ENCODE results near the gene PLPP1. TPM values are rescaled to one million over a fixed set of nuclear protein-coding genes. Genes with fewer than 3 reads are reported as not detected.

PLPP1 gene
- total RNA-seq, 3 donors from 2014 or later = 9.3 to 17.1 (median 14.6) TPM

DNA sequence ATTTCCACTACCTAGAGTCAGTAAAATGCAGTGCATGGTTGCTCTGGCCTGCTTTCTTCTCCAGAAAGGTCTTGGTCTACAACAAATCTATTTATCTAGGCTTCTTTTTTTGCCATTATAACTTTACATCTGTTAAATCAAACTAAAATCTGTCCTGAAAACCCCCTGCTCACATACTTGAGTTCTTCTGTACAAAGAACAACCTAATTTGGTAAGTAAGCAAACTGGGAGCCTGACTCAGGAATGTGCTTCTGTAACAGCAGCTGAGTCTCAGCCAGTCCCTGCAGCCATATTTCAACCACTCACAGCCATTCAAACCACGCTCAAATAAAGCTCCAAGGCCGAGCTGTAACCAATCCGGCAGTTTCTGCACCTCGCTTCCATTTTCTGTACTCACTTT lies 95.8 kb downstream of the PLPP1 start:
- DNase-seq (no peak), ATAC-seq (no peak)
- H3K9me3 Mint-ChIP-seq = peaks cover 18% of the 10 kb centered on the region
- peaks cover 46% of the 10 kb centered on the region for H3K4me1 Mint-ChIP-seq (ENCODE audit: low read depth)
- no peaks in the 10 kb centered on the region for H3K27me3 Mint-ChIP-seq (ENCODE audit: low read depth)
- no peak overlapping the region for H3K4me3 Mint-ChIP-seq
- H3K36me3 Mint-ChIP-seq (ENCODE audit: insufficient read depth) = peaks cover 35% of the 10 kb centered on the region

DNA sequence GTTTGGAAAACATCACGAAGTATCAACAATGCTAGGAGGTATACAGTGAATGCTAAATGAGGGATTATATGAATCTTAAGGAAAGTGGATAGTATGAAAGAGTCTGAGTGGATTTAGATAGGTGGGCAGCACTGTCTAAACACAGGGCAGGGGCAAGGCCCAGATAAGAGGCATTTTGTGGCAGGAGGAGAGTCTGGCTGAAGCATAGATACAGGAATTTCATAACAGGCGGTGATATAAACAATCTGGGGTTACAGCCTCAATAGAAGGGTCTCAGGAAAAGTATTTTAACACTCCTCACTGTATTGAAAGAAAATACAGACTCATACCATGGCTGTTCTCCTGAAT lies 96.9 kb downstream of the PLPP1 start:
- no peaks in the 10 kb centered on the region for H3K27me3 Mint-ChIP-seq (ENCODE audit: low read depth)
- H3K9me3 Mint-ChIP-seq = peaks cover 19% of the 10 kb centered on the region
- H3K4me1 Mint-ChIP-seq (ENCODE audit: low read depth) = peaks cover 46% of the 10 kb centered on the region
- peaks cover 35% of the 10 kb centered on the region for H3K36me3 Mint-ChIP-seq (ENCODE audit: insufficient read depth)
- DNase-seq = no peak
- no peak for ATAC-seq
- no peak overlapping the region for H3K4me3 Mint-ChIP-seq

DNA sequence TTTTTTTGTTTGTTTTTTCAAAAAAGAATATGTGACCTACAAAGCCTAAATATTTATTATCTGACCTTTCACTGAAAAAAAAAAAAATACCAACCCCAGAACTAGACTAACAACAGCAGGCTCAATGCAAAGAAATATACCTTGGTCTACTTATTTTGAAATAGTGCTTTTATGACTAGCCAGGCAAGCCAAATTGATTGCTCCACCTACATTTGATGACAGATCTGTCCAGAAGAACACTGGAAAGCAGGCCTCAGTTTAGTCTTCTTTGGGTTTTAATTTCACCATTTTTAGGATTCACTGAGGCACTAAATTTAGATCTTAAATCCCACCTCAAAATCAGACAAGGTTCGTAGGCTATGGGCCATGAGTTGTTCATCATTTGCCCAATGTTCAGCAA lies 97.3 kb downstream of the PLPP1 start:
- peaks cover 23% of the 10 kb centered on the region for H3K9me3 Mint-ChIP-seq
- no peaks in the 10 kb centered on the region for H3K27me3 Mint-ChIP-seq (ENCODE audit: low read depth)
- H3K36me3 Mint-ChIP-seq (ENCODE audit: insufficient read depth) = peaks cover 38% of the 10 kb centered on the region
- DNase-seq (no peak), ATAC-seq (no peak)
- H3K4me1 Mint-ChIP-seq (ENCODE audit: low read depth) = peaks cover 44% of the 10 kb centered on the region
- H3K4me3 Mint-ChIP-seq = no peak overlapping the region

DNA sequence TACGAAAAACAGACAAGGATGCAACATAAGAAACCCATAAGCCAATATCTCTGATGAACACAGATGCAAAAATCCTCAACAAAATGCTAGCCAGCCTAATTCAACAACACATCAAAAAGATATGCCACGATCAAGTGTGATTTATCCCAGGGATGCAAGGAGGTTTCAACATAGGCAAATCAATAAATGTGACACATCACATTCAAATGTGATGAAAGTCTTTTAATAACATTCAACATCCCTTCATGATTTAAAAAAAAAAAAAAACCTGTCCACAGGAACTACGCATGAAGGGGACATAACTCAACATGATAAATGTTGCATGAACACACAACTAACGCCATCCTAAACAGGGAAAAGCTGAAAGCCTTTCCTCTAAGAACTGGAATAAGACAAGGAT lies 102.2 kb downstream of the PLPP1 start:
- H3K4me3 Mint-ChIP-seq = no peak overlapping the region
- peaks cover 40% of the 10 kb centered on the region for H3K9me3 Mint-ChIP-seq
- no peaks in the 10 kb centered on the region for H3K4me1 Mint-ChIP-seq (ENCODE audit: low read depth)
- no peaks in the 10 kb centered on the region for H3K27me3 Mint-ChIP-seq (ENCODE audit: low read depth)
- no peak for ATAC-seq
- DNase-seq = no peak
- H3K36me3 Mint-ChIP-seq (ENCODE audit: insufficient read depth) = peaks cover 69% of the 10 kb centered on the region

DNA sequence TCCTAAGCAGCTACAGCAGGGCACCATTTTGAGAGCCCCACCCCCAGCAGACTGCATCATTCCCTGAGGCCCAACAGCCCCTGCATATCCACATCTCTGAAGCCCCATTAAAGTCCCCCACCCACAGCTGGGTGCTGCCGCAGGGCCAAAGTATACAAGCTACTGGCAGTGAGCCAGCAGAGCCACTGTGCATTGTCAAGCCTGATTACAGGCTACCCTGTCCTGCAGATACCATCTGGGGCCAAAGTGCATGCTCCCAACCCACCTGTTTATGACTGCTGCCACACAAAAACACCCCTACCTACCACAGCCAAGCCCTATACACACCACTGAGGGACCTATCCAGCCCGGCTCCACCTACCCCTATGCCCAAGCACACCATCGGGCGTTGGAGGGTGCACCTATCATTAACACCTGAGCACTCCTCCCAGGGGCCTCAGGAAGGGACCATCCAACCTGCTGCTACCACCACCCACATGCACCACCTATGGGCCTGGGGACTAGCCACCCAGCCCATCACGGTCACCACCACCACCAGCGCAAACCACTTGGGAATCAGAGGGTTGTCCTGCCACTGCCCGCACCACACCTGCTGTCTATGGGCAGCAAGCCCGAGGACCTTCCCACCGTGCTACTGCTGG lies 105.0 kb downstream of the PLPP1 start:
- peaks cover 72% of the 10 kb centered on the region for H3K36me3 Mint-ChIP-seq (ENCODE audit: insufficient read depth)
- H3K4me3 Mint-ChIP-seq = no peak overlapping the region
- peaks cover 29% of the 10 kb centered on the region for H3K9me3 Mint-ChIP-seq

DNA sequence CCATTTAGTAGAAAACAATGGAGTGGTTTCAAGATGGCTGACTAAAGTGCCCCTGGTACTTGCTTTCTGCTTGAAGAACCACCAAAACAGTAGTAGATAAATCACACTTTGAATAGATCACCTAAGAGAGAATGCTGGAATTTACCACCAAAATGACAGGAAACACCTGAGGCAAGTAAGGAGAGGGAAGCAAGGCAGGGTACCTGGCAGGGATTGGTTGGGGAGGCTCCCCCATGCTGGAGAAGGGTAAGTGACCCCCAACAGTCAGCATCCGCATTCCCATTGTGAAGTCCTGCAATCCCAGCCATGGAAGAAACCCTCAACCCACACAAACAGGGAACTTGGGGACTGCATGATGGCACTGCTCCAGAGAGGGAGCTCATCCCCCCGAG lies 105.5 kb downstream of the PLPP1 start:
- Mint-ChIP-seq H3K27me3 (ENCODE audit: low read depth) (no peaks in the 10 kb centered on the region), H3K36me3 (ENCODE audit: insufficient read depth) (peaks cover 71% of the 10 kb centered on the region), H3K4me1 (ENCODE audit: low read depth) (no peaks in the 10 kb centered on the region), H3K4me3 (no peak overlapping the region), H3K9me3 (peaks cover 24% of the 10 kb centered on the region)
- ATAC-seq = no peak
- DNase-seq = no peak

More for the DNA sequence above, 105.0 kb downstream of the PLPP1 start:
- no peak for DNase-seq
- ATAC-seq = no peak
- Mint-ChIP-seq H3K4me1 (ENCODE audit: low read depth) (no peaks in the 10 kb centered on the region), H3K27me3 (ENCODE audit: low read depth) (no peaks in the 10 kb centered on the region)

DNA sequence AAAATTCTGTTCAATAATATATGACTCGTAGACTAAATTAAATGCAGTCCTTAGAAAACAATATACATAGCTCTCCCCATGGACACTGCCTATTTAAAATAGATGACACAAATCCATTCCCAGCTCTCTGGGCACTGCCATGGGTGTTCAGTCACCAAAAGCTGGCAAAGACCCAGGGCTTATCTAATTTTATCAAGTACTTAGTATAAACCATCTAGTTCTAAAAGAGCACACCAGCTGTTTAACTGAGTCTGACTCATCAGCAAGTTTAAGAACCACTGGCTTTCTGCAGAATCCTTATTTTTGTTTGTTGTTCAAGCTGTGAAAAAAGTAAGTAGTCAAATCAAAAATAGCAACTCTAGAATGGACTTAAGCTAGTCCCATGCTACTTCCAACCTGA lies 107.6 kb downstream of the PLPP1 start:
- H3K9me3 Mint-ChIP-seq = peaks cover 14% of the 10 kb centered on the region
- peaks cover 11% of the 10 kb centered on the region for H3K4me1 Mint-ChIP-seq (ENCODE audit: low read depth)
- no peak overlapping the region for H3K4me3 Mint-ChIP-seq
- H3K36me3 Mint-ChIP-seq (ENCODE audit: insufficient read depth) = peaks cover 80% of the 10 kb centered on the region
- H3K27me3 Mint-ChIP-seq (ENCODE audit: low read depth) = no peaks in the 10 kb centered on the region
- peak in 1 of 2 donors; percentile 48 for ATAC-seq
- no peak for DNase-seq

DNA sequence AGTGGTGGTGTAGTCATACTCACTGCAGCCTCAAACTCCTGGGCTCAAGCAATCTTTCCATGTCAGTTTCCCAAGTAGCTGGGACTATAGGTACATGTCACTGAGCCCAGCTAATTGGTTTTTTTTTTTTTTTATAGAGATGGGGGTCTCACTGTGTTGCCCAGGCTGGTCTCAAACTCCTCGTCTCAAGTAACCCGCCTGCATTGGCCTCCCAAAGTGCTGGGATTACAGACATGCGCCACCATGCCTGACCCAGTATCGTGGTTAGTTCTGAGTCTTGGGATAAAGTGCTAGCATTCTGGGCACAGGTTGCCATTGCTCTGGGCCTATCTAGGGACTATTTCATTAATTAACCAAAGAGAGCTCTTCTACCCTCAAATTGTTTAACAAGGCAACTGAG lies 108.3 kb downstream of the PLPP1 start:
- ATAC-seq (no peak), DNase-seq (no peak)
- H3K27me3 Mint-ChIP-seq (ENCODE audit: low read depth) = no peaks in the 10 kb centered on the region
- peaks cover 9% of the 10 kb centered on the region for H3K9me3 Mint-ChIP-seq
- peaks cover 17% of the 10 kb centered on the region for H3K4me1 Mint-ChIP-seq (ENCODE audit: low read depth)
- H3K4me3 Mint-ChIP-seq = no peak overlapping the region
- H3K36me3 Mint-ChIP-seq (ENCODE audit: insufficient read depth) = peaks cover 82% of the 10 kb centered on the region

DNA sequence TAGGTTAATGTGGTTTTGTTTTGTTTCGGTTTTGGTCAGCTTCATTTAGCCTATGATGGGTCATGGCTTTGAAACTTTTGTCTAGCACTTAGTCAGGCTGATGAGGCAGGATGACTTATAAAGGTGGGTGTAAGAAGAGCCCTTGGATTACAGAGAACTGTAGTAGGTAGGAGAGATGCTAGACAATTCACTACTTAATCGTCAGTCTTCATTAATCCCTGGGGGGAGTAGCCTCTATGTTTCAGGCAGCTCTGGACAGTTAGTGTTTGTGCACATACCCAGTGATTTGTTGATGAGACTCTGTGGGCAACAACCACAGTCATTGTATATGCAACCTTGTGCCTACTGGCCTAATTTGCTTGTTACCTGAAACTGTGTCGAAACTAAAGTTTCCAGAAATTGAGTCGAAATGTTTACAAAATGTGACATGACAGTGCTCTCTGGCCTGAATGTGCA lies 113.7 kb downstream of the PLPP1 start:
- Mint-ChIP-seq H3K27me3 (ENCODE audit: low read depth) (no peaks in the 10 kb centered on the region), H3K4me1 (ENCODE audit: low read depth) (peaks cover 45% of the 10 kb centered on the region), H3K36me3 (ENCODE audit: insufficient read depth) (peaks cover 62% of the 10 kb centered on the region), H3K9me3 (no peaks in the 10 kb centered on the region), H3K4me3 (no peak overlapping the region)
- DNase-seq (no peak), ATAC-seq (peak; percentile 95 to 96)

DNA sequence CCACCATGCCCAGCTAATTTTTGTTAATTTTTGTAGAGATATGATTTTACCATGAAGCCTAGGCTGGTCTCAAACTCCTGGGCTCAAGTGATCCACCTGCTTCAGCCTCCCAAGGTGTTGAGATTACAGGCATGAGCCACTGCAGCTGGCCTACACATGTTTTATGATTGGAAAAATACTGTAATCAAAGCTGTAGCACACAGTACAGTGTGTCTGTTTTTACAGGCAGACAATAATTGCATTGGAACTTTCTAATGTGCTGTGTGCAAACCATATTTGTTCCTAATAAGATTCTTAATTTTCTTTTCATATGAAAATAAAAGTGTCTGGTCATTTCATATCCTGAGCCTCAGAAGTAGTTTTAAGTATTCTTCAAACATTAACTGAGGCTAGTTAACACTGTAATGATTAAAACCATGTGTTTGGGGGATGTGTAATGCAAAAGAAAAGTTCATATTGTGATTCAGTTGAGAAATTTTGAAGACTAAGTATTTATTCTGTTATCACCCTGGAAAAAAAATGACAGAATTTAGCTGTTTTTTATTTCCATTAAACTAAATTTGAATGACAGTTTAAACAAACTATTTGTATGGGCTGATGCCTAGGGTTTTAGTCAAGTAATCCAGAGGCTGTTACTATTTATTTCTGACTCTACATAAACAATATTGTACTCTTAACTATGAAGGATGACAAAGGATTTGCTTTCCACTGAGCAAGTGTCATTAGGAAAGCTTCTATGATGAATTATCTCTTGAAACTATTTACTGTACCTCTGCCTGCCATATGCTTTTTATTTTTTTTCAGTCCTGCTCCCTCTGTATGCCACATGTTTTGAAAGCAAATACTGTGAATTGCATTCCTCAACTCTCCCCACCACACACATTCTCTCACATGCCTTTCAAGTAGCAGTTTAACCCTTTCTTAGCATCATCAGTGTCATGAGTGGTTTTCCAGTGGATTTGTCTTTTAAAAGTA lies 115.5 kb downstream of the PLPP1 start:
- H3K27me3 Mint-ChIP-seq (ENCODE audit: low read depth) = no peaks in the 10 kb centered on the region
- DNase-seq = no peak
- ATAC-seq = no peak
- no peak overlapping the region for H3K4me3 Mint-ChIP-seq
- peaks cover 52% of the 10 kb centered on the region for H3K4me1 Mint-ChIP-seq (ENCODE audit: low read depth)
- no peaks in the 10 kb centered on the region for H3K9me3 Mint-ChIP-seq
- H3K36me3 Mint-ChIP-seq (ENCODE audit: insufficient read depth) = peaks cover 59% of the 10 kb centered on the region

DNA sequence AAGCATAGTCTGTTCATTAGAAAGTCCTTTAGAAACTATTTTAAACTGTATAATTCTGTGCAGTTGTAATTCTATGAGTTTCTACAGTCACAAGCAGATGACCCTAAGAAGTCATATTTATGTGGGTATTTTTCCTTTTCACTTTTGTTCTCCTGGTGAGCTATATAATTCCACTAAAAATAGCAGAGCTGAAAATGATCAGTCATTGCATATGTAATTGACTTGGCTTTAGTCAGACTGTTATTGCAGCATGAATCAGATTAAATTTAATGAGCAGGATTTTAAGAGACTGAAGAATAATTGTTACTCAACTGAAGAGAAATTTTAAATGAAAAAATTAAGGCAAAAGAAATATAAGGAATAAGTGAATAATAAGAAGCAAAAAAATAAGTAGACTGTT lies 118.5 kb downstream of the PLPP1 start:
- Mint-ChIP-seq H3K4me1 (ENCODE audit: low read depth) (peaks cover 41% of the 10 kb centered on the region), H3K9me3 (no peaks in the 10 kb centered on the region), H3K27me3 (ENCODE audit: low read depth) (no peaks in the 10 kb centered on the region), H3K4me3 (no peak overlapping the region), H3K36me3 (ENCODE audit: insufficient read depth) (peaks cover 46% of the 10 kb centered on the region)
- DNase-seq (no peak), ATAC-seq (no peak)

DNA sequence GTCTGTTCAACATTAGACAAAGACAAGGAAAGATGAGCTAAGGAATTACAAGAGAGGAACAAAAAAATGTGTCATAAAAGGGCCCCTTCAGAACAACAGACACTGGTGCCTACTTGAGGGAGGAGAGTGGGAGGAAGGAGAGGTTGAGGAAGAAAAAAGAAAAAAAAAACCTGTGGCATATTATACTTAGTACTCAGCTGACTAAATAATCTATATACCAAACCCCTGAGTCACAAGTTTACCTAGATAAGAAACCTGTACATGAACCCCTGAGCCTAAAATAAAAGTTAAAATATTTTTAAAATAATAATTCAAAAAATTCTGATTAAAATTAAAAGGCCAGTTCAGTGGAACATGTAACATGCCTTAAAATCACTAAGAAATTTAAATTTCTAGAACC lies 119.7 kb downstream of the PLPP1 start:
- Mint-ChIP-seq H3K4me3 (no peak overlapping the region), H3K36me3 (ENCODE audit: insufficient read depth) (peaks cover 48% of the 10 kb centered on the region), H3K4me1 (ENCODE audit: low read depth) (peaks cover 34% of the 10 kb centered on the region), H3K9me3 (no peaks in the 10 kb centered on the region), H3K27me3 (ENCODE audit: low read depth) (no peaks in the 10 kb centered on the region)
- ATAC-seq (no peak), DNase-seq (no peak)

DNA sequence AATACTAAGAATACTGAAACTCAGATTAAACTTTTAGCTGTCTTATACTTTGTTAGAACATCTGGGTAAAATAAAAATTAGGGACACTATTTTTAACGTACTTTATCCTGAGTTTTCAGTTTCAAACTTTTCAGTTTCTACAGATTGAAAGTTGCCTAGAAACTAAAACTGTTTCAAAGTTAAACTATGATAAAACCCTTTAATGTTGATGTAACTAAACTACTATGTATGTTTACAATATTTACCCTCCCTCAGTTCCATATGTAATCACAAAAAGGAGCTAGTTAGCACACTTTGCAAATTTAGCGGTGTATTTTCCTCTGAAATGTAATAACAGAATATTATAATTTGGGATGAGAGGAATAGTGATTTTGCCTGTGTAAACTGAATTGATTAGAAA lies 121.1 kb downstream of the PLPP1 start:
- Mint-ChIP-seq H3K9me3 (no peaks in the 10 kb centered on the region), H3K27me3 (ENCODE audit: low read depth) (no peaks in the 10 kb centered on the region), H3K36me3 (ENCODE audit: insufficient read depth) (peaks cover 35% of the 10 kb centered on the region), H3K4me1 (ENCODE audit: low read depth) (peaks cover 22% of the 10 kb centered on the region), H3K4me3 (no peak overlapping the region)
- no peak for DNase-seq
- no peak for ATAC-seq

DNA sequence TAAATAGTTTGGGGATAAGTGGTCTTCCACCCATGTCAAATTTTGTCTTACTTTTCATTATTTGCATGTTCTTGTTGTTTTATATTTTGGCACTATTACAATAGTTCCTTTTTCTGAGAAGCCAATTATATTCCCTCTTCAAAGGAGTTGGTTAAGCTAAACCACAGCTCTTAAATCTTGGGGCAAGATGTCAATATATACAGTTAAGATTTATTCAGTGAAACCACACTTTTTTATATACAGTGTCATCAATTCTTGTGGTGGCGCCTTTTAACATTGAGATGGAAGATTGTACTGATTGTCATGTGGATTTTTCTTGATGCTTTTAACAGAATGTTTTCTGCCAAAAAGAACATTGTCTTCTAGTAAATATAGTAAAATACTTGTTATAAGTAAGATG lies 122.9 kb downstream of the PLPP1 start:
- peaks cover 21% of the 10 kb centered on the region for H3K4me1 Mint-ChIP-seq (ENCODE audit: low read depth)
- no peaks in the 10 kb centered on the region for H3K27me3 Mint-ChIP-seq (ENCODE audit: low read depth)
- no peaks in the 10 kb centered on the region for H3K9me3 Mint-ChIP-seq
- ATAC-seq (no peak), DNase-seq (no peak)
- H3K36me3 Mint-ChIP-seq (ENCODE audit: insufficient read depth) = peaks cover 34% of the 10 kb centered on the region
- no peak overlapping the region for H3K4me3 Mint-ChIP-seq

DNA sequence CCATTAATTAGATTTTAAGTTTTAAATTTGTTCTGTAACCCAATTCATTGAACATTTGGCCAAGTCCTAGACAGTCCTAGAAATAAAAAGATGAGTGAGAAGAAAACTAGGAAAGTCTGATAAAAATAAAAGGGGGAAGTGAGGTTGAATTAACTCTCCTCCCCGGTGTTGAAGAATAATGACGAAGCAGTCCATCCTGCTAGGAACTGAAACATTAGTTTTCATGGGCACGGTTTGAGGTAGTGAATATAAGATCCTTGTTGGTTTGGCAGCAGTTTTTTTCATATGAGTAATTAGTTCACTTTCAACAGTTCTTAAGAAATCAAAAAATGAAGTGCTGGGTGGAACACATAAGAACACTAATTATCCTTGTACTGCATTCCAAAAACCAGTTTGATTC lies 123.9 kb downstream of the PLPP1 start:
- peaks cover 35% of the 10 kb centered on the region for H3K36me3 Mint-ChIP-seq (ENCODE audit: insufficient read depth)
- peaks cover 19% of the 10 kb centered on the region for H3K4me1 Mint-ChIP-seq (ENCODE audit: low read depth)
- DNase-seq (no peak), ATAC-seq (no peak)
- no peaks in the 10 kb centered on the region for H3K27me3 Mint-ChIP-seq (ENCODE audit: low read depth)
- no peaks in the 10 kb centered on the region for H3K9me3 Mint-ChIP-seq
- no peak overlapping the region for H3K4me3 Mint-ChIP-seq
